Measurements from ENCODE around the gene MACC1. TPM values are rescaled to one million over a fixed set of nuclear protein-coding genes. Genes with fewer than 3 reads are reported as not detected.
A peak's percentile ranks its signal among the peaks of the same experiment; 100 is the strongest.

Gene MACC1
- total RNA-seq, 1 donor from 2014 or later, result 33.2 TPM

- no peak overlapping the region for H3K4me3 ChIP-seq (ENCODE audit: low read depth, low read length)
- DNase-seq (ENCODE audit: low read depth), result no peak
- no peak for TF ChIP-seq CTCF (conservative IDR thresholded peaks at IDR 0.05; ENCODE audit: low read depth, low read length)
These were observed 6.2 kb upstream of the MACC1 start for GRCh38 chr7:20223356-20223755.

- TF ChIP-seq CTCF (conservative IDR thresholded peaks at IDR 0.05; ENCODE audit: low read depth, low read length), result no peak
- H3K4me3 ChIP-seq (ENCODE audit: low read depth, low read length), result no peak overlapping the region
- DNase-seq (ENCODE audit: low read depth), result no peak
These were observed 5.1 kb upstream of the MACC1 start for GRCh38 chr7:20222219-20222828.

GRCh38 chr7:20220921-20221547 is 3.9 kb upstream of the MACC1 start:
- no peak for DNase-seq (ENCODE audit: low read depth)
- no peak overlapping the region for H3K4me3 ChIP-seq (ENCODE audit: low read depth, low read length)
- no peak for TF ChIP-seq CTCF (conservative IDR thresholded peaks at IDR 0.05; ENCODE audit: low read depth, low read length)

- no peak for DNase-seq (ENCODE audit: low read depth)
- TF ChIP-seq CTCF (conservative IDR thresholded peaks at IDR 0.05; ENCODE audit: low read depth, low read length), result no peak
- no peak overlapping the region for H3K4me3 ChIP-seq (ENCODE audit: low read depth, low read length)
These were observed 3.1 kb upstream of the MACC1 start for GRCh38 chr7:20220293-20220761.

- H3K4me3 ChIP-seq (ENCODE audit: low read depth, low read length), result no peak overlapping the region
- peak; percentile 72 for DNase-seq (ENCODE audit: low read depth)
- no peak for TF ChIP-seq CTCF (conservative IDR thresholded peaks at IDR 0.05; ENCODE audit: low read depth, low read length)
These were observed 2.5 kb upstream of the MACC1 start for GRCh38 chr7:20219446-20220292.

- no peak for TF ChIP-seq CTCF (conservative IDR thresholded peaks at IDR 0.05; ENCODE audit: low read depth, low read length)
- no peak overlapping the region for H3K4me3 ChIP-seq (ENCODE audit: low read depth, low read length)
- DNase-seq (ENCODE audit: low read depth), result no peak
These were observed 1.9 kb upstream of the MACC1 start for GRCh38 chr7:20219062-20219445.

Measured in epithelial cell of proximal tubule (primary cell).